Activated CD8-positive, alpha-beta T cell treated with anti-CD3 and anti-CD28 coated beads, Interleukin-2, amount 10 ng/mL, durations not matched to agents 7 days and 5 days (primary cell): ENCODE measurements around the gene CD80. TPM values are rescaled to one million over a fixed set of nuclear protein-coding genes. Genes with fewer than 3 reads are reported as not detected.

Source experiments
- ATAC-seq: fragments of 150-1000 bp; cut with Tn5 transposase; one replicate; pipeline ENCODE4 v1.10.0; 2021; ENCODE audit warnings: moderate library complexity
- CTCF ChIA-PET: fragments of 350-600 bp; sonication (Branson Sonifier 250); formaldehyde crosslinking; loops from one replicate; lab custom pipeline; 2021; ENCODE audit warnings: antibody characterized with exemption; lab: Charles Lee
- POLR2A ChIA-PET: fragments of 350-600 bp; sonication (Branson Sonifier 250); formaldehyde crosslinking; loops from one replicate; lab custom pipeline; 2021; ENCODE audit warnings: antibody characterized with exemption; lab: Charles Lee
- DNase-seq: peaks from one replicate; pipeline ENCODE4 v3.0.0-alpha.2; 2020
- H3K27ac Mint-ChIP-seq: one replicate; pipeline ENCODE4 v1.8.0; 2021; ENCODE audit warnings: mild to moderate bottlenecking, mixed read lengths
- H3K27me3 Mint-ChIP-seq: one replicate; pipeline ENCODE4 v1.8.0; 2021; ENCODE audit warnings: low read depth, mixed read lengths
- H3K36me3 Mint-ChIP-seq: one replicate; pipeline ENCODE4 v1.8.0; 2021; ENCODE audit warnings: low read depth, mixed read lengths
- H3K4me1 Mint-ChIP-seq: one replicate; pipeline ENCODE4 v1.8.0; 2021; ENCODE audit warnings: low read depth, mixed read lengths
- H3K4me3 Mint-ChIP-seq: one replicate; pipeline ENCODE4 v1.8.0; 2021; ENCODE audit warnings: mild to moderate bottlenecking, mixed read lengths
- H3K9me3 Mint-ChIP-seq: one replicate; pipeline ENCODE4 v1.8.0; 2022; ENCODE audit warnings: mixed read lengths; ENCODE audit not compliant: insufficient read depth
- total RNA-seq, 2 experiments: library from RNA; stranded (reverse); gene quantifications; one replicate each; pipeline ENCODE4 v1.2.3, GENCODE V29; 2021

CD80 gene
- total RNA-seq, 2 experiments from 2014 or later = 19.1 to 20.2 TPM

- H3K36me3 Mint-ChIP-seq = peaks cover 80% of the 10 kb centered on the region
- no peaks in the 10 kb centered on the region for H3K9me3 Mint-ChIP-seq
- no peak for ATAC-seq
- no peaks in the 10 kb centered on the region for H3K27me3 Mint-ChIP-seq
- POLR2A ChIA-PET = no interaction called here
- DNase-seq = no peak
- H3K27ac Mint-ChIP-seq = no peak overlapping the region
- no peak overlapping the region for H3K4me3 Mint-ChIP-seq
- CTCF ChIA-PET = interaction anchor here (0.5 to 1.5 kb wide), 4 partner anchors 10 to 636 kb away, joined by 3 to 5 read pairs (median 3); no protein-coding TSS in a partner anchor
- peaks cover 4% of the 10 kb centered on the region for H3K4me1 Mint-ChIP-seq
Measured at GRCh38 chr3:119518026-119518425, 41.4 kb downstream of the CD80 start.

- Mint-ChIP-seq H3K27me3 (no peaks in the 10 kb centered on the region), H3K27ac (no peak overlapping the region), H3K36me3 (peaks cover 82% of the 10 kb centered on the region), H3K9me3 (no peaks in the 10 kb centered on the region), H3K4me1 (peaks cover 4% of the 10 kb centered on the region), H3K4me3 (no peak overlapping the region)
- no peak for DNase-seq
- ATAC-seq = no peak
- ChIA-PET CTCF (no interaction called here), POLR2A (interaction anchor here (0.6 kb wide), 1 partner anchor 87 kb away, joined by 3 read pairs; no protein-coding TSS in a partner anchor)
Measured at GRCh38 chr3:119517112-119517511, 42.3 kb downstream of the CD80 start.

- Mint-ChIP-seq H3K4me3 (no peak overlapping the region), H3K36me3 (peaks cover 69% of the 10 kb centered on the region), H3K27me3 (no peaks in the 10 kb centered on the region), H3K27ac (no peak overlapping the region), H3K9me3 (no peaks in the 10 kb centered on the region), H3K4me1 (peaks cover 2% of the 10 kb centered on the region)
- POLR2A ChIA-PET = no interaction called here
- no peak for ATAC-seq
- CTCF ChIA-PET = no interaction called here
- no peak for DNase-seq
Measured at GRCh38 chr3:119514637-119515036, 44.8 kb downstream of the CD80 start.

GRCh38 chr3:119510690-119511089 lies 48.7 kb downstream of the CD80 start:
- ATAC-seq (no peak), DNase-seq (no peak)
- Mint-ChIP-seq H3K9me3 (no peaks in the 10 kb centered on the region), H3K4me3 (no peak overlapping the region), H3K27ac (no peak overlapping the region), H3K27me3 (no peaks in the 10 kb centered on the region), H3K4me1 (peaks cover 38% of the 10 kb centered on the region), H3K36me3 (peaks cover 71% of the 10 kb centered on the region)
- POLR2A ChIA-PET = interaction anchor here (1.1 kb wide), 1 partner anchor 12 kb away, joined by 3 read pairs; the partner anchor contains the start of gene TIMMDC1
- CTCF ChIA-PET = no interaction called here

- ChIA-PET CTCF (interaction anchor here (1.0 to 2.4 kb wide), 5 partner anchors 10 to 173 kb away, joined by 3 to 9 read pairs (median 4); partner anchors contain the start of genes CD80 and TIMMDC1), POLR2A (interaction anchor here (1.0 to 2.6 kb wide), 3 partner anchors 10 to 267 kb away, joined by 3 to 16 read pairs (median 4); partner anchors contain the start of genes B4GALT4, COX17 and TIMMDC1)
- H3K36me3 Mint-ChIP-seq = peaks cover 67% of the 10 kb centered on the region
- DNase-seq (peak; percentile 60), ATAC-seq (peak; percentile 89)
- H3K4me1 Mint-ChIP-seq = peaks cover 40% of the 10 kb centered on the region
- peak overlapping the region; percentile 34 for H3K4me3 Mint-ChIP-seq
- H3K27ac Mint-ChIP-seq = peak overlapping the region; percentile 88
- no peaks in the 10 kb centered on the region for H3K9me3 Mint-ChIP-seq
- H3K27me3 Mint-ChIP-seq = no peaks in the 10 kb centered on the region
Measured at GRCh38 chr3:119508172-119508845, 51.1 kb downstream of the CD80 start.

- no peaks in the 10 kb centered on the region for H3K27me3 Mint-ChIP-seq
- DNase-seq (no peak), ATAC-seq (no peak)
- ChIA-PET CTCF (interaction anchor here (0.7 to 2.4 kb wide), 5 partner anchors 9 to 174 kb away, joined by 3 to 9 read pairs (median 3); partner anchors contain the start of gene TIMMDC1), POLR2A (interaction anchor here (2.6 kb wide), 1 partner anchor 9 kb away, joined by 16 read pairs; the partner anchor contains the start of gene TIMMDC1)
- H3K4me3 Mint-ChIP-seq = peak overlapping the region; percentile 77
- peak overlapping the region; percentile 88 for H3K27ac Mint-ChIP-seq
- peaks cover 41% of the 10 kb centered on the region for H3K4me1 Mint-ChIP-seq
- peaks cover 65% of the 10 kb centered on the region for H3K36me3 Mint-ChIP-seq
- no peaks in the 10 kb centered on the region for H3K9me3 Mint-ChIP-seq
Measured at GRCh38 chr3:119507404-119507803, 52.0 kb downstream of the CD80 start.

- ChIA-PET CTCF (interaction anchor here (0.7 to 2.4 kb wide), 3 partner anchors 8 to 52 kb away, joined by 3 to 9 read pairs (median 4); partner anchors contain the start of gene TIMMDC1), POLR2A (interaction anchor here (0.6 to 2.6 kb wide), 2 partner anchors 8 to 274 kb away, joined by 7 to 16 read pairs; partner anchors contain the start of gene TIMMDC1)
- peak overlapping the region; percentile 77 for H3K4me3 Mint-ChIP-seq
- peak overlapping the region; percentile 88 for H3K27ac Mint-ChIP-seq
- H3K27me3 Mint-ChIP-seq = no peaks in the 10 kb centered on the region
- peaks cover 65% of the 10 kb centered on the region for H3K36me3 Mint-ChIP-seq
- no peaks in the 10 kb centered on the region for H3K9me3 Mint-ChIP-seq
- H3K4me1 Mint-ChIP-seq = peaks cover 43% of the 10 kb centered on the region
- ATAC-seq = no peak
- DNase-seq = no peak
Measured at GRCh38 chr3:119506631-119507030, 52.8 kb downstream of the CD80 start.

- Mint-ChIP-seq H3K9me3 (no peaks in the 10 kb centered on the region), H3K4me3 (peak overlapping the region; percentile 17), H3K27ac (peak overlapping the region; percentile 12), H3K27me3 (no peaks in the 10 kb centered on the region), H3K36me3 (peaks cover 32% of the 10 kb centered on the region), H3K4me1 (peaks cover 38% of the 10 kb centered on the region)
- ChIA-PET CTCF (interaction anchor here (0.8 to 1.8 kb wide), 4 partner anchors 24 to 189 kb away, joined by 3 to 4 read pairs (median 4); partner anchors contain the start of gene CD80), POLR2A (interaction anchor here (0.6 to 3.9 kb wide), 3 partner anchors 32 to 38 kb away, joined by 3 to 28 read pairs (median 5); partner anchors contain the start of genes POGLUT1 and TMEM39A)
- no peak for DNase-seq
- ATAC-seq = no peak
Measured at GRCh38 chr3:119500901-119501300, 58.5 kb downstream of the CD80 start.

- ChIA-PET CTCF (interaction anchor here (1.0 to 1.8 kb wide), 4 partner anchors 18 to 190 kb away, joined by 3 to 5 read pairs (median 4); partner anchors contain the start of gene CD80), POLR2A (interaction anchor here (0.6 to 3.9 kb wide), 5 partner anchors 31 to 176 kb away, joined by 3 to 42 read pairs (median 28); partner anchors contain the start of genes CD80, COX17, POGLUT1 and TMEM39A)
- Mint-ChIP-seq H3K4me1 (peaks cover 34% of the 10 kb centered on the region), H3K36me3 (peaks cover 28% of the 10 kb centered on the region), H3K27ac (no peak overlapping the region), H3K9me3 (no peaks in the 10 kb centered on the region), H3K4me3 (peak overlapping the region; percentile 36), H3K27me3 (no peaks in the 10 kb centered on the region)
- no peak for ATAC-seq
- no peak for DNase-seq
Measured at GRCh38 chr3:119500265-119500664, 59.1 kb downstream of the CD80 start.

- H3K4me1 Mint-ChIP-seq = peaks cover 32% of the 10 kb centered on the region
- H3K9me3 Mint-ChIP-seq = no peaks in the 10 kb centered on the region
- H3K27ac Mint-ChIP-seq = peak within 1 kb of the TSS; percentile 98
- H3K27me3 Mint-ChIP-seq = no peaks in the 10 kb centered on the region
- H3K4me3 Mint-ChIP-seq = peak within 1 kb of the TSS; percentile 99
- ATAC-seq = peak; percentile 99
- POLR2A ChIA-PET = interaction anchor here (0.6 to 3.9 kb wide), 28 partner anchors 9 to 258 kb away, joined by 3 to 42 read pairs (median 4); partner anchors contain the start of genes ADPRH, B4GALT4, CD80 and COX17
- peak; percentile 98 for DNase-seq
- CTCF ChIA-PET = interaction anchor here (1.1 to 2.2 kb wide), 6 partner anchors 9 to 183 kb away, joined by 3 to 10 read pairs (median 6); partner anchors contain the start of gene TMEM39A
- H3K36me3 Mint-ChIP-seq = peaks cover 23% of the 10 kb centered on the region
Measured at GRCh38 chr3:119498186-119499011, 61.0 kb downstream of the CD80 start, which contains the start of gene TIMMDC1. TSS of gene TIMMDC1 (plus strand) at chr3:119498547. CDS start at chr3:119498734, 187 bp downstream.
